ENCODE measurements around the gene KCNS1.

Gene KCNS1

GRCh38 chr20:45109634-45110033 is 8.7 kb upstream of the KCNS1 start:
- DNase-seq: no peak

GRCh38 chr20:45105317-45105716 is 4.4 kb upstream of the KCNS1 start:
- DNase-seq: no peak

DNA sequence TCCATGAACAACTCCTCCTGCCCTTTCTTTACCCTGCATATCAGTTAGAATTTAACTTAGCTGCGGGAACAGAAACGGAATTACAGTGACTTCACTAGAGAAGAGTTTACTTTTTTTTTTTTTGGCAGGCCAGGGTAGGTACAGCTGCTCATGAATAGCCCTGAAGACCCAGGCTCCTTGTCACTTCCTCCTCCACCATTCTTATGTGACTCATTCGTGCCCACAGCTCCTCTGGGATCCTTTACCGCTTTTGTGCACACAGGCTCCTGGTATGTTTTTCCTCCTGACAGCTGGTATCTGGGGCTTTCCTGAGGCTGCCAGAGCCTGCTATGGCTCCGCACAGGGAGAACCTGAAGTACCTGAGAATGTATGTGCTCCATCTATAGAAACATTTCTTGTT is 3.9 kb upstream of the KCNS1 start:
- DNase-seq: no peak

- no peak for DNase-seq
Observed at GRCh38 chr20:45103072-45103471, 2.1 kb upstream of the KCNS1 start.

- DNase-seq: no peak
Observed at GRCh38 chr20:45101333-45101850, 465 bp upstream of the KCNS1 start.

DNA sequence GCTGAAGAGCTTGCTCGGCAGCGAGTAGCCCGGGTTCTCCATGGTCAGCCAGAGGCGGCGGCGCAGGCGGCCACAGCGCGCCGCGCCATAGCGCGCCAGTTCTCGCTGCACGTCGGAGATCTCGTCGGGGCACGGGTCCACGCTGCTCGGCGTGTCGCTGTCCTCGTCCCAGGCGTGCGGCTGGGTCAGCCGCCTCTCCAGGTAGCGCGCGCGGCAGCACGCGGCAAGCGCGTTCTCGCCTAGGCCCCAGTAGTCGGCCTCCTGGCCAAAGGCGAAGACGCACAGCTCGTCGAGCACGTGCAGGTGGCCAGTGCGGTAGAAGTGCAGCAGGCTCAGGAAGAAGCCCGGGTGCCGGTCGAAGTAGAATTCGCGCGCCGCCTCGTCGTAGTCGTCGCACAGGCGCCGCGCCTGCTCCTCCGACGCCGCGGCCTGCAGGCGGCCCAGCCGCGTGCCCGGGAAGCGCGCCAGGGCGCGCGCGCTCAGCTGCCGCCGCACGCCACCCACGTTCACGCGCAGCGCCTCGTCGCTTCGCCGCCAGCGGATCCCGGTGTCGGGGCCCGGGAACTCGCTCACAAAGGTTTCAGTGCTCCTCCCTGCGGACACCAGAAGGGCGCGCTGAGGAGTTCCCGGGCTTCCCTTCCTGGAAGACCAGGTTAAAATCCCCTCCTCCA is 2.7 kb downstream of the KCNS1 start:
- DNase-seq: no peak

- no peak for DNase-seq
Observed at GRCh38 chr20:45097485-45098102, 3.3 kb downstream of the KCNS1 start.

DNA sequence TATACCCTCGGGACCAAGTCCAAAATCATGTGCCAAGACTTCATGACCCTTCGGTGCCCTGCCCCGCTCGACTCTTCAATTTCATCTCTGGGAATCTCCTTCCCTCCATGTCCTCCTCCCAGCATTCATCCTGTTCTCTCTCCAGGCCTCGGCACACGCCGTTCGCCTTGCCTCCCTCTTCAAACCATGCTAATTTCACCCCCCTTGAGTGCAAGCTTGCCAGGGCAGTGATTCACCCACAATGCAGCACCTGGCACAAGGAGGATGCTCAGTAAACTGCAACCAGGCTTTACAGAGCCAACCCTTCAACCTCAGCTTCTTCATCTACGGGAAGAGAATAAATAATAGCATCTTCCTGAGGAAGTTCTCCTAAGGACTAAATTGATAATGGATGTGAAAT is 4.1 kb downstream of the KCNS1 start:
- no peak for DNase-seq

GRCh38 chr20:45095805-45096238 is 5.1 kb downstream of the KCNS1 start:
- peak; percentile 24 for DNase-seq

GRCh38 chr20:45094864-45095574 is 5.9 kb downstream of the KCNS1 start:
- no peak for DNase-seq

DNA sequence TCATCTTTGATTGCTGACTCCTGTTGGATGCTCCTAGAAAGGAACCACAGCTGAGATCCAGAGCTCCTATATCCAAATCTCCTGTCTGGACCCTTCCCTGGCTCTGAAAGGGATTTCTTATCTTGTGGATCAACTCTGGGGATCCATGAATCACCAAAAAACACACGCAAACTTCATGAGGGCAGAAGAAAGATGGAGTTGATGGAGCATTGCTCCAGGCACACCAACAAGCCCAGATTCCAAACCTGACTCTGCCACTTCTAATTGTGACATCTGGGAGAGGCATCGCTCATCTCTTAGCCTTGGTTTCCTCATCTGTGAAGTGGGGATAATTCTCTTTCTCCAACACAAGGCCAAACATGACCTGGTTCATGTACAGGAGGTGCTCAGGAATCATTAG is 6.7 kb downstream of the KCNS1 start:
- DNase-seq: no peak

- DNase-seq: no peak
Observed at GRCh38 chr20:45092898-45093297, 8.0 kb downstream of the KCNS1 start.

DNA sequence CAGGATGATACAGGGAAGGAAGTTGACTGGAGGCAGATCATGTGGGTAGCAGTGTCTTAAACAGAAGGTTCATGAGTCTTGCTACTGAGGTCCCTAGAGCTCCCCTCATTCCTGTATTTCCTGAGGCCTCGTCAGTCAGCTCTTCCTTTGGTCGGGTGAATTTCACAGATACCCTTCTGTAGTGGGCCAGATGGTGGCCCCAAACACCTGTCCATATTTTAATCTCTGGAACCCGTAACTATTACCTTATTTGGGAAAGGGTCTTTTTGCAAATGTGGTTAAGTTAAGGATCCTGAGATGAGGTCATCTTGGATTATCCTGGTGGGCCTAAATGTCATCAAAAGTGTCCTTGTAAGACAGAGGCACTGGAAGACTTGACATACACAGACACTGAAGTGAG is 9.6 kb downstream of the KCNS1 start:
- DNase-seq: no peak

DNA sequence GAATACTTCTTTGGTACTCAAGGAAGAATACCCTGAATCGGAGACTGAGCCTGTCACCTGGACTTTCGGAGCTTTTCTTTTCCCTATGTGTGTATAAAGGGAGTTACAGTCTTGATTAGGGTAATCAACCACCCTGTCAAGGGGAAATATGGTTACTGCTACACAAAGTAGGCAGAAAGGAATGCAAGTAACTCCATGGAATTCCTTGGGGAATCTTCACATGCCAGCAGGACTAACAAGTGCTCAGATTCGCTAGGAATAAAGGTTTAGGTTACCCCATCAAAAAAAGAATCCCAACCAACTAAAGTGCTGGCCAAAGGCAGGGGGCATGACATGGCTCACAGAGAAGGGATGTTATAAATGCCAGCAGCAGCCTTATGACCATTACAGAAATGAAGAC is 10.4 kb downstream of the KCNS1 start:
- no peak for DNase-seq

DNA sequence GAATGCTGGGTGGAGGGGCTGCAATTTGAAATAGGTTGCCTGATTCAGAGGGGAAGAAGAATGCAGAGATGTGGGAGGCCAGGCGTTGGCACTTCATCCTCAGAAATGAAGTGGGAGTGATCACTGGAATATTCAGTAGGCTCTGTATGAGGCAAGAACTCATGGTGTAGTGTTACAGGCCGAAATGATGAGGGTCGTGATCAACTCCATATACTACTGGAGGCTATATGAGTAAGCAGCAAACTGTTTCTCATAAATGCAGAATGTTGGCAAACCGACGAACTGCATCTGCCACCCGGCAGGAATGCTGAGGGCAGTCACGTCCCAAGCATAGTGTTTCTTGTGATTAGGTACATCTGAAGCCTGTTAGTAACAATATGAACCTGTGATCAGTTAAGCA is 12.7 kb downstream of the KCNS1 start:
- no peak for DNase-seq

GRCh38 chr20:45087814-45088213 is 13.1 kb downstream of the KCNS1 start:
- DNase-seq: no peak

- no peak for DNase-seq
Observed at GRCh38 chr20:45087097-45087790, 13.7 kb downstream of the KCNS1 start.

DNA sequence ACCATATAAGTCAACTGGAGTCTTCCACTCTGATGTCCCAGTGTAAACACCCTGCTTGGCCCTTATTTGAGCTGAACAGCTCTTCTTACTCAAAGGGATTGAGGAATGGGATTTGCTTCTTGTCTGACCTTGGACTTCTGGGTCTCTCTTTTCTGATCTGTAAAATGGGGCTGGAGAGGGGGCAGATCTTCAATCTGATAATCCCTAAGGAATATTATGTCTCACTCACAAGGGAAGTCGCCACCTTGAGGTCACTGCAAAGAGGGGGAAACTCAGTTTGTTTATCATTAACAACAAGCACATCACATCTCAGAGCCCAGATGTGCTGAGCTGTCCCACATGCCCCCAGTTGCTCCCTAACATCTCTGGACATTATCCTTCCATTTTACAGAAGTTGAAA is 15.1 kb downstream of the KCNS1 start:
- DNase-seq: no peak

DNA sequence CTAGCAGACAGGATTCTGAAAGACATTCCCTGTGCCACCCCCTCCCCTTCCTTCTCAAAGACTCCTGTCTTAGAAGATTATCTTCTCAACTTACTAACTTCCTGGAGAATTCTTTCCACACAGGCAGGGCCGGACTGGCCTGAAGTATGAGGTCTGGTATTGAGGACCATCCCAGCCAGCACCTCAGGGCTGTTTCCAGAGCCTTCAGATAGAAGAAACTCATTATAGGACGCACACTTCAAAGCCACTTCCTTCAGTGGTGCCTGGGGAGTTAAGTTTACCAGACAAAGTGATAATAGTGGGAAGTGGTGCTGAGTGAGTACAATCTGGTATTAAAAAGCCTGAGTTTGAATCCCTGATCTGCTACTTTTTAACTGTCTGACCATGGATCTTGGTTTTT is 15.6 kb downstream of the KCNS1 start:
- DNase-seq: no peak

DNA sequence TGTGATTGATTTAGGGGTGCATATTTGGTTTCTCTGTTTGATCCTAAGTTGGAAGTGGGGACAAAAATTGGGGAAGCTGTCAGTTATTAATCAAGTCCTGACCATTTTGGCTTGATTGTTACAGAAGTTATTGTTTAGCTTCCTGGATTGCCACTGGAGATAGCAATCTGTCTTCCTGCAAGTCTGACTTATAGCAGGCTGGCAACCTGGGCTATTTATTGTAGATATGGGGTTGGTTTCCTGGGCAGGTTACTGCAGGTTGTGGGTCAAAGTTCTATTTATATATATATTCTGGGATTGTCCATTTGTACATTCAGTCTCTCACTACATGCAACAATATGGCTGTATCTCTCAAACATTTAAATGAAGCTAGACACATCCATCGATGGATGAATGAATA is 17.8 kb downstream of the KCNS1 start:
- DNase-seq: no peak

GRCh38 chr20:45082468-45082867 is 18.5 kb downstream of the KCNS1 start:
- DNase-seq: no peak

GRCh38 chr20:45080867-45081624 is 19.9 kb downstream of the KCNS1 start:
- DNase-seq: no peak

DNA sequence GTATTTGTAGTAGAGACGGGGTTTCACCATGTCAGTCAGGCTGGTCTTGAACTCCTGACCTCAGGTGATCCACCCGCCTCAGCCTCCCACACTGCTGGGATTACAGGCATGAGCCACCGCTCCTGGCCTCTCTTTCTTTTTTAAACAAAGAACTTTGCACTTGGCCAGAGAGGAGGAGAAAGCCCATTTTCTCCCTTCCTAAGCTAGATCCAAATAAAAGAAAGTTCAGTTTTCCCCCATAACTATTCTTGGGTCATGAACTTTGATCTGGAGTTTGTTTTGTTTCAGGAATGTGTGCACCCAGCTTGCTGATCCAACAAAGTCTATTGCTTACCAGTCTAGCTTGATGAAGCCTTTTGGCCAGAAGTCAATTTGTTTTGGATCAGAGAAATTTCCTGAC is 23.4 kb downstream of the KCNS1 start:
- no peak for DNase-seq

All from NCI-H2171 (cell line).